Lower leg skin (tissue), 4 donors: Measurements from ENCODE around the gene ZNF329. TPM values are rescaled to one million over a fixed set of nuclear protein-coding genes. Genes with fewer than 3 reads are reported as not detected.

Experiments
- DNase-seq, 2 donors: peaks; one replicate each; pipeline ENCODE4 v3.0.0-alpha.2; 2019; ENCODE audit warnings: low spot score in 2 of 2
- H3K4me3 ChIP-seq: fragments of 200-600 bp; sonication (generic); 2 replicates; pipeline ENCODE4 v1.5.1; 2017; ENCODE audit warnings: mild to moderate bottlenecking, low read depth; ENCODE audit not compliant: poor library complexity, severe bottlenecking
- POLR2A ChIP-seq, 2 donors: fragments of 450-650 bp; IDR thresholded peaks; one replicate each; pipeline ENCODE4 v1.6.1; 2016 to 2017; ENCODE audit warnings: antibody characterized with exemption in 2 of 2, mild to moderate bottlenecking in 1 of 2, moderate library complexity in 1 of 2
- WGBS, 2 donors: methylation state at CpG; one replicate each; pipeline ENCODE4 v1.1.5; 2018; 5-methylcytosine and 5-hydroxymethylcytosine counted together
- intact Hi-C: fragments of 100-400 bp; cut with DNase I; formaldehyde crosslinking; loops from one replicate; pipeline ENCODE4 v1.15.0; 2023; ENCODE audit warnings: low total_unique reads
- total RNA-seq, 4 donors: library from RNA; depleted of rRNA; stranded (reverse); fragments of >200 nt; gene quantifications; one replicate each; pipeline ENCODE4 v1.1.0, GENCODE V29; 2016
- TF ChIP-seq, protein P1 (sequence below), 3 donors: fragments of 450-650 bp; IDR thresholded peaks; one replicate each; pipeline ENCODE4 v1.5.1; 2016; ENCODE audit warnings: antibody characterized with exemption in 3 of 3, mild to moderate bottlenecking in 3 of 3, moderate library complexity in 2 of 3

The ZNF329 gene
- total RNA-seq, 4 donors from 2014 or later, result 8.7 to 12.1 (median 9.2) TPM

DNA sequence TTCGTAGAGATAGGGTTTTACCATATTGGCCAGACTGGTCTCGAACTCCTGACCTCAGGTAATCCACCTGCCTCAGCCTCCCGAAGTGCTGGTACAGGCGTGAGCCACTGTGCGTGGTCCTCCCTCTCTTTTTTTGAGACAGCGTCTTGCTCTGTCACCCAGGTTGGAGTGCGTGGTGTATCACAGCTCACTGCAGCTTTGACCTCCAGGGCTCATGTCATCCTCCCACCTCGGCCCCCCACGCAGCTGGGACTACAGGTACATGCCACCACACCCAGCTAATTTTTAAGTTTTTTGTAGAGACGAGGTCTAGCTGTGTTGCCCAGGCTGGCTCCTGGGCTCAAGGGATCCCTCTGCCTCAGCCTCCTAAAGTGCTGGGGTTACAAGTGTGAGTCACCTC, 70.8 kb downstream of the ZNF329 start:
- DNase-seq, result no peak
- 94 to 95% methylated on average over 10 of the region's 10 CpGs for WGBS, 2 donors
- intact Hi-C loops, result no loop called here
- H3K4me3 ChIP-seq, result no peak overlapping the region
- TF ChIP-seq, protein P1, sequence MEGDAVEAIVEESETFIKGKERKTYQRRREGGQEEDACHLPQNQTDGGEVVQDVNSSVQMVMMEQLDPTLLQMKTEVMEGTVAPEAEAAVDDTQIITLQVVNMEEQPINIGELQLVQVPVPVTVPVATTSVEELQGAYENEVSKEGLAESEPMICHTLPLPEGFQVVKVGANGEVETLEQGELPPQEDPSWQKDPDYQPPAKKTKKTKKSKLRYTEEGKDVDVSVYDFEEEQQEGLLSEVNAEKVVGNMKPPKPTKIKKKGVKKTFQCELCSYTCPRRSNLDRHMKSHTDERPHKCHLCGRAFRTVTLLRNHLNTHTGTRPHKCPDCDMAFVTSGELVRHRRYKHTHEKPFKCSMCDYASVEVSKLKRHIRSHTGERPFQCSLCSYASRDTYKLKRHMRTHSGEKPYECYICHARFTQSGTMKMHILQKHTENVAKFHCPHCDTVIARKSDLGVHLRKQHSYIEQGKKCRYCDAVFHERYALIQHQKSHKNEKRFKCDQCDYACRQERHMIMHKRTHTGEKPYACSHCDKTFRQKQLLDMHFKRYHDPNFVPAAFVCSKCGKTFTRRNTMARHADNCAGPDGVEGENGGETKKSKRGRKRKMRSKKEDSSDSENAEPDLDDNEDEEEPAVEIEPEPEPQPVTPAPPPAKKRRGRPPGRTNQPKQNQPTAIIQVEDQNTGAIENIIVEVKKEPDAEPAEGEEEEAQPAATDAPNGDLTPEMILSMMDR (IDR thresholded peaks at IDR 0.05), result no peak
- no peak for TF ChIP-seq POLR2A (IDR thresholded peaks at IDR 0.05)

Other genes starting within 250 kb of the ZNF329 start
- 10 to 100 TPM in 3 of 4 donors, 1 to 10 TPM in 1; 6.6 to 25.5 (median 11.6) TPM for gene ZNF417, start 234.2 kb downstream of the ZNF329 start, total RNA-seq
- 10 to 100 TPM in 1 of 4 donors, 1 to 10 TPM in 3; 4.3 to 10.9 (median 6.2) TPM for gene ZNF418, start 215.4 kb downstream of the ZNF329 start, total RNA-seq
- 10 to 100 TPM in 1 of 4 donors, 1 to 10 TPM in 3; 7.8 to 11.3 (median 9.1) TPM for gene ZNF256, start 203.1 kb downstream of the ZNF329 start, total RNA-seq
- gene C19orf18, start 176.3 kb downstream of the ZNF329 start, total RNA-seq, result not detected
- gene ZNF606, start 148.0 kb downstream of the ZNF329 start, total RNA-seq, result 10 to 100 TPM in 3 of 4 donors, 1 to 10 TPM in 1; 9.6 to 53.4 (median 16.3) TPM
- under 1 TPM in 1 of 4 donors, not detected in 3; 0.23 TPM for gene ZSCAN1, start 116.8 kb downstream of the ZNF329 start, total RNA-seq
- gene ZNF135, start 91.5 kb downstream of the ZNF329 start, total RNA-seq, result 1 to 10 TPM; 4.8 to 5.9 (median 5.5) TPM
- gene ZSCAN18, start 52.6 kb downstream of the ZNF329 start, total RNA-seq, result 10 to 100 TPM; 35.3 to 64.3 (median 50.9) TPM
- gene ZNF274, start 32.3 kb upstream of the ZNF329 start, total RNA-seq, result 10 to 100 TPM; 32.5 to 58.5 (median 34.2) TPM
- gene ZNF544, start 78.1 kb upstream of the ZNF329 start, total RNA-seq, result 10 to 100 TPM; 34.2 to 55.1 (median 43.3) TPM
- gene ZNF8, start 128.2 kb upstream of the ZNF329 start, total RNA-seq, result 10 to 100 TPM in 1 of 4 donors, 1 to 10 TPM in 3; 3.0 to 12.8 (median 8.9) TPM
- 10 to 100 TPM; 23.3 to 50.1 (median 33.4) TPM for gene ERVK3-1, start 154.6 kb upstream of the ZNF329 start, total RNA-seq
- 1 to 10 TPM; 4.8 to 7.7 (median 5.4) TPM for gene ZSCAN22, start 176.2 kb upstream of the ZNF329 start, total RNA-seq
- gene A1BG, start 202.7 kb upstream of the ZNF329 start, total RNA-seq, result 10 to 100 TPM in 2 of 4 donors, 1 to 10 TPM in 2; 4.8 to 16.8 (median 9.2) TPM
- 1 to 10 TPM; 1.4 to 3.1 (median 1.5) TPM for gene ZNF497, start 212.0 kb upstream of the ZNF329 start, total RNA-seq
- 10 to 100 TPM in 2 of 4 donors, 1 to 10 TPM in 2; 4.7 to 12.0 (median 8.5) TPM for gene ZNF837, start 230.2 kb upstream of the ZNF329 start, total RNA-seq
- gene RPS5, start 236.5 kb upstream of the ZNF329 start, total RNA-seq, result 1,000 to 10,000 TPM; 1,758 to 2,840 (median 2,497) TPM
- gene RNF225, start 244.9 kb upstream of the ZNF329 start, total RNA-seq, result 10 to 100 TPM; 30.4 to 62.7 (median 42.7) TPM